ENCODE data around the gene ZDHHC14.
A peak's percentile ranks its signal among the peaks of the same experiment; 100 is the strongest.

Gene ZDHHC14

GRCh38 chr6:157644043-157644810 is 263.2 kb downstream of the ZDHHC14 start:
- no peak overlapping the region for H3K4me3 ChIP-seq (replicated peaks; ENCODE audit: insufficient read depth, low read length)
- H3K27me3 ChIP-seq (ENCODE audit: insufficient read depth, poor library complexity, severe bottlenecking): no peaks in the 10 kb centered on the region
- TF ChIP-seq CTCF (IDR thresholded peaks at IDR 0.05; ENCODE audit: insufficient read depth, low read length) (no peak), REST (IDR thresholded peaks at IDR 0.05; ENCODE audit: insufficient replicate concordance, low read depth) (no peak), GABPA (IDR thresholded peaks at IDR 0.05; ENCODE audit: low read depth) (no peak), SPI1 (IDR thresholded peaks at IDR 0.05; ENCODE audit: borderline replicate concordance, low read depth) (no peak), POLR2AphosphoS5 (IDR thresholded peaks at IDR 0.05; ENCODE audit: low read depth) (no peak)
- no peak overlapping the region for H3K27ac ChIP-seq (replicated peaks)
- peak in 1 of 2 experiments; percentile 71 for DNase-seq (ENCODE audit: low read depth in 1 of 2, low spot score in 1 of 2)

GRCh38 chr6:157645201-157645795 is 264.3 kb downstream of the ZDHHC14 start:
- no peaks in the 10 kb centered on the region for H3K27me3 ChIP-seq (ENCODE audit: insufficient read depth, poor library complexity, severe bottlenecking)
- no peak for DNase-seq (ENCODE audit: low read depth in 1 of 2, low spot score in 1 of 2)
- H3K27ac ChIP-seq (replicated peaks): peak overlapping the region; percentile 88
- no peak overlapping the region for H3K4me3 ChIP-seq (replicated peaks; ENCODE audit: insufficient read depth, low read length)
- no peak for TF ChIP-seq GABPA (IDR thresholded peaks at IDR 0.05; ENCODE audit: low read depth)
- TF ChIP-seq POLR2AphosphoS5 (IDR thresholded peaks at IDR 0.05; ENCODE audit: low read depth): no peak
- TF ChIP-seq SPI1 (IDR thresholded peaks at IDR 0.05; ENCODE audit: borderline replicate concordance, low read depth): no peak
- TF ChIP-seq REST (IDR thresholded peaks at IDR 0.05; ENCODE audit: insufficient replicate concordance, low read depth): no peak
- TF ChIP-seq CTCF (IDR thresholded peaks at IDR 0.05; ENCODE audit: insufficient read depth, low read length): no peak

GRCh38 chr6:157646012-157646411 is 265.0 kb downstream of the ZDHHC14 start:
- Histone ChIP-seq H3K27me3 (ENCODE audit: insufficient read depth, poor library complexity, severe bottlenecking) (no peaks in the 10 kb centered on the region), H3K27ac (replicated peaks) (peak overlapping the region; percentile 88), H3K4me3 (replicated peaks; ENCODE audit: insufficient read depth, low read length) (no peak overlapping the region)
- DNase-seq (ENCODE audit: low read depth in 1 of 2, low spot score in 1 of 2): peak in 1 of 2 experiments; percentile 41
- TF ChIP-seq SPI1 (IDR thresholded peaks at IDR 0.05; ENCODE audit: borderline replicate concordance, low read depth): peak; percentile 28; the same call in 1 of the 2 replicates
- TF ChIP-seq CTCF (IDR thresholded peaks at IDR 0.05; ENCODE audit: insufficient read depth, low read length): no peak
